ENCODE measurements around the gene TEX53. TPM values are rescaled to one million over a fixed set of nuclear protein-coding genes. Genes with fewer than 3 reads are reported as not detected.

The TEX53 gene
- total RNA-seq, 1 experiment from 2014 or later: not detected

DNA sequence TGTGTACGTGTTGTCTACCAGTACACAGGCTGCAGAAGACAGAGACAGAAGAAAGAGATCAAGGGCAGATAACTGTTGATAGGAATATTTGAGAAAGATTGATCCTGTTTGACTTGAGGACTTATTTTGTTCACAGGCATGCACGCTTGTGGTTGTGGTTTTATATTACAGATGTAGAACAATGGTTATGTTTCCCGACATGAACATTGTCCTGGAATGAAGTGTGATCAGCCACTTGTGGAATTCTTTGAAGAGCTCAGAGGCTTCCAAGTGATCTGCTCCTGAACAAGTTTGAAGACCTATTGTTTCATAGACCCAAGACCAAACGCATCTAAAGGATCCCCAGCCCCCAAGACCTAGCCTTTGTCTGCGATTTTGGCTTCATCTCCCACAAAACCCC lies 13.7 kb downstream of the TEX53 start:
- Histone ChIP-seq H3K4me1 (no peaks in the 10 kb centered on the region), H3K36me3 (ENCODE audit: control insufficient read depth, insufficient read depth, low read length) (no peaks in the 10 kb centered on the region; the same call in 1 of the 2 replicates), H3K9me3 (peaks cover 3% of the 10 kb centered on the region; the same call in 1 of the 2 replicates), H3K4me3 (ENCODE audit: low read depth, low read length) (no peak overlapping the region), H3K27me3 (replicated peaks; ENCODE audit: control insufficient read depth, insufficient read depth, low read length) (no peaks in the 10 kb centered on the region)
- BruUV-seq (replicated peaks): TSS peak; percentile 25
- H3K36me3 Mint-ChIP-seq (ENCODE audit: insufficient read depth, unreplicated experiment): peaks cover 14% of the 10 kb centered on the region
- intact Hi-C loops (cut with micrococcal nuclease; ENCODE audit: unreplicated experiment): no loop called here
- DNase-seq: no peak
- H3K9me3 Mint-ChIP-seq (ENCODE audit: unreplicated experiment): no peaks in the 10 kb centered on the region
- POLR2A ChIA-PET: no interaction called here
- CTCF ChIA-PET: no interaction called here
- TF ChIP-seq, protein P1, sequence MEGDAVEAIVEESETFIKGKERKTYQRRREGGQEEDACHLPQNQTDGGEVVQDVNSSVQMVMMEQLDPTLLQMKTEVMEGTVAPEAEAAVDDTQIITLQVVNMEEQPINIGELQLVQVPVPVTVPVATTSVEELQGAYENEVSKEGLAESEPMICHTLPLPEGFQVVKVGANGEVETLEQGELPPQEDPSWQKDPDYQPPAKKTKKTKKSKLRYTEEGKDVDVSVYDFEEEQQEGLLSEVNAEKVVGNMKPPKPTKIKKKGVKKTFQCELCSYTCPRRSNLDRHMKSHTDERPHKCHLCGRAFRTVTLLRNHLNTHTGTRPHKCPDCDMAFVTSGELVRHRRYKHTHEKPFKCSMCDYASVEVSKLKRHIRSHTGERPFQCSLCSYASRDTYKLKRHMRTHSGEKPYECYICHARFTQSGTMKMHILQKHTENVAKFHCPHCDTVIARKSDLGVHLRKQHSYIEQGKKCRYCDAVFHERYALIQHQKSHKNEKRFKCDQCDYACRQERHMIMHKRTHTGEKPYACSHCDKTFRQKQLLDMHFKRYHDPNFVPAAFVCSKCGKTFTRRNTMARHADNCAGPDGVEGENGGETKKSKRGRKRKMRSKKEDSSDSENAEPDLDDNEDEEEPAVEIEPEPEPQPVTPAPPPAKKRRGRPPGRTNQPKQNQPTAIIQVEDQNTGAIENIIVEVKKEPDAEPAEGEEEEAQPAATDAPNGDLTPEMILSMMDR (IDR thresholded peaks at IDR 0.05; ENCODE audit: insufficient read depth in 1 of 2, low read depth in 1 of 2, low read length in 1 of 2, severe bottlenecking in 1 of 2, unreplicated experiment in 1 of 2): no peak
- no peak overlapping the region for H3K4me3 Mint-ChIP-seq (ENCODE audit: unreplicated experiment)
- H3K27me3 Mint-ChIP-seq (ENCODE audit: insufficient read depth, unreplicated experiment): no peaks in the 10 kb centered on the region
- no peaks in the 10 kb centered on the region for H3K4me1 Mint-ChIP-seq (ENCODE audit: low read depth, unreplicated experiment)
- no peak overlapping the region for H3K27ac Mint-ChIP-seq (ENCODE audit: unreplicated experiment)

DNA sequence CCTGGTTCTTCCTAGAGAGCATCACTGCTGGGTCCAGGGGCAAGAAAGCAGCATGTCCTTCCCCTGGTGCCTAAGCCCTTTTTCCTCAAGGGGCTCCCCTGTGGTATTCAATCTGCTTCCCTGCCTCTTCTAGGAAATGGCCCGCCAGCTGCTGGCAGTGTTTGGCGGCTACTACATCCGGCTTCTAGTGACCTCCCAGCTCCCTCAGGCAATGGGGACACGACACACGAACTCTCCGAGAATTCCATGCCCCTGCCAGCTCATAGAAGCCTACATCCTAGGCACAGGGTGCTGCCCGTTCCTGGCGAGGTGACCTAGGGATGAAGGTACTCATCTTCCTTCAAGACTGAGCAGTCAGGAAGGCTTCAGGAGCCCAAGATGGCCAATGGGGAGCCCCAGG lies 14.6 kb downstream of the TEX53 start:
- H3K27ac Mint-ChIP-seq (ENCODE audit: unreplicated experiment): no peak overlapping the region

DNA sequence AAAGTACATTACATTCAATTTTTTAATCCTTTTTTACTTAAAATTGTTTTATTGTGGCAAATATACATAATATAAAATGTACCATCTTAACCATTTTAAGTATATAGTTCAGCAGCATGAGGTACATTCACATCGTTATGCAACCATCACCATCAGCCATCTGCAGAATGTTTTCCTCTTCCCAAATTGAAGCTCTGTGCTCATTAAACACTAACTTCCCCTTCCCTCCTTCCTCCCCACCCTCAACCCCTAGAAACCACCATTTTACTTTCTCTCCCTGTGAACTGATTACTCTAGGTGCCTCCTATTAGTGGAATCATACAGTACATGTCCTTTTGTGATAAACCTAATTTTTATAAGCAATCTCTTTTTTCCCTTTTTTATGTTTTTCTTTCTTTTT lies 15.6 kb downstream of the TEX53 start:
- ChIA-PET CTCF (no interaction called here), POLR2A (no interaction called here)
- Mint-ChIP-seq H3K4me3 (ENCODE audit: unreplicated experiment) (no peak overlapping the region), H3K27me3 (ENCODE audit: insufficient read depth, unreplicated experiment) (no peaks in the 10 kb centered on the region), H3K36me3 (ENCODE audit: insufficient read depth, unreplicated experiment) (peaks cover 14% of the 10 kb centered on the region), H3K4me1 (ENCODE audit: low read depth, unreplicated experiment) (no peaks in the 10 kb centered on the region), H3K27ac (ENCODE audit: unreplicated experiment) (no peak overlapping the region), H3K9me3 (ENCODE audit: unreplicated experiment) (no peaks in the 10 kb centered on the region)
- DNase-seq: no peak
- TF ChIP-seq, protein P1 (IDR thresholded peaks at IDR 0.05; ENCODE audit: insufficient read depth in 1 of 2, low read depth in 1 of 2, low read length in 1 of 2, severe bottlenecking in 1 of 2, unreplicated experiment in 1 of 2): no peak
- no peak overlapping the region for H3K4me3 ChIP-seq (ENCODE audit: low read depth, low read length)
- H3K27me3 ChIP-seq (replicated peaks; ENCODE audit: control insufficient read depth, insufficient read depth, low read length): no peaks in the 10 kb centered on the region
- no peaks in the 10 kb centered on the region for H3K9me3 ChIP-seq
- H3K36me3 ChIP-seq (ENCODE audit: control insufficient read depth, insufficient read depth, low read length): no peaks in the 10 kb centered on the region; the same call in 1 of the 2 replicates
- no peaks in the 10 kb centered on the region for H3K4me1 ChIP-seq
- intact Hi-C loops (cut with micrococcal nuclease; ENCODE audit: unreplicated experiment): no loop called here
- no TSS peak for BruUV-seq (replicated peaks)

More for the DNA sequence above, 14.6 kb downstream of the TEX53 start:
- no peaks in the 10 kb centered on the region for H3K27me3 ChIP-seq (replicated peaks; ENCODE audit: control insufficient read depth, insufficient read depth, low read length)
- peaks cover 3% of the 10 kb centered on the region; the same call in 1 of the 2 replicates for H3K9me3 ChIP-seq
- peaks cover 14% of the 10 kb centered on the region for H3K36me3 Mint-ChIP-seq (ENCODE audit: insufficient read depth, unreplicated experiment)
- H3K36me3 ChIP-seq (ENCODE audit: control insufficient read depth, insufficient read depth, low read length): no peaks in the 10 kb centered on the region; the same call in 1 of the 2 replicates
- H3K4me1 ChIP-seq: no peaks in the 10 kb centered on the region
- CTCF ChIA-PET: no interaction called here
- H3K4me3 Mint-ChIP-seq (ENCODE audit: unreplicated experiment): no peak overlapping the region
- H3K4me1 Mint-ChIP-seq (ENCODE audit: low read depth, unreplicated experiment): no peaks in the 10 kb centered on the region
- no peaks in the 10 kb centered on the region for H3K9me3 Mint-ChIP-seq (ENCODE audit: unreplicated experiment)
- no peak overlapping the region for H3K4me3 ChIP-seq (ENCODE audit: low read depth, low read length)
- POLR2A ChIA-PET: no interaction called here
- H3K27me3 Mint-ChIP-seq (ENCODE audit: insufficient read depth, unreplicated experiment): no peaks in the 10 kb centered on the region
- intact Hi-C loops (cut with micrococcal nuclease; ENCODE audit: unreplicated experiment): no loop called here
- no peak for DNase-seq
- TF ChIP-seq, protein P1 (IDR thresholded peaks at IDR 0.05; ENCODE audit: insufficient read depth in 1 of 2, low read depth in 1 of 2, low read length in 1 of 2, severe bottlenecking in 1 of 2, unreplicated experiment in 1 of 2): no peak
- BruUV-seq (replicated peaks): no TSS peak

All from Caco-2 (cell line).